Endothelial cell of umbilical vein (primary cell): ENCODE data around the gene FHIT. TPM values are rescaled to one million over a fixed set of nuclear protein-coding genes. Genes with fewer than 3 reads are reported as not detected.

Experiments used
- BruUV-seq: library from RNA; stranded (reverse); fragments of 400-500 nt; replicated peaks from 2 replicates; lab custom pipeline; 2021; lab: Mats Ljungman, UMichigan
- CTCF ChIA-PET: fragments of 300-600, 350-600 bp; sonication (Branson Sonifier 250); formaldehyde crosslinking; loops from one replicate; lab custom pipeline; 2021; ENCODE audit warnings: antibody characterized with exemption, inconsistent platforms; lab: Charles Lee
- POLR2A ChIA-PET: fragments of 300-600, 350-600 bp; sonication (Branson Sonifier 250); formaldehyde crosslinking; loops from one replicate; lab custom pipeline; 2021; ENCODE audit warnings: antibody characterized with exemption, inconsistent platforms; lab: Charles Lee
- DNase-seq: peaks from one replicate; pipeline ENCODE4 v3.0.0-alpha.2; 2011; ENCODE audit warnings: low read depth, low spot score
- FAIRE-seq: peaks from 2 replicates; lab custom pipeline; 2011; peaks lifted over from hg19 to GRCh38; lab: Jason Lieb, UNC
- H2AFZ ChIP-seq: 2 replicates; pipeline ENCODE4 v1.6.0; 2012; ENCODE audit warnings: low read depth, low read length, control low read depth, inconsistent platforms
- H3K27ac ChIP-seq: 2 replicates; pipeline ENCODE4 v1.5.1; 2011; ENCODE audit warnings: low read depth, mild to moderate bottlenecking, control low read depth, low read length, moderate library complexity; ENCODE audit not compliant: insufficient read depth
- H3K27me3 ChIP-seq, 2 experiments: 2 replicates each; pipeline versions ENCODE4 v1.6.0 to v1.6.1; 2011; ENCODE audit warnings: low read length in 2 of 2, mixed read lengths in 1 of 2; ENCODE audit not compliant: control insufficient read depth in 2 of 2, insufficient read depth in 2 of 2
- H3K36me3 ChIP-seq, 2 experiments: 2 replicates in 1 of 2; 3 replicates in 1 of 2; pipeline ENCODE4 v1.5.1; 2011; ENCODE audit warnings: low read length in 2 of 2, mild to moderate bottlenecking in 1 of 2, moderate library complexity in 1 of 2; ENCODE audit not compliant: control insufficient read depth in 2 of 2, insufficient read depth in 2 of 2; ENCODE audit errors: extremely low read depth in 1 of 2
- H3K4me1 ChIP-seq: 3 replicates; pipeline ENCODE4 v1.5.1; 2011; ENCODE audit warnings: mild to moderate bottlenecking, low read length; ENCODE audit not compliant: control insufficient read depth, insufficient read depth; ENCODE audit errors: extremely low read depth
- H3K4me2 ChIP-seq: 2 replicates; pipeline ENCODE4 v1.6.1; 2011; ENCODE audit warnings: low read length, control low read depth, mixed read lengths; ENCODE audit not compliant: insufficient read depth
- H3K4me3 ChIP-seq, 3 experiments: fragments of 200-600 bp in 1 of 3; sonication (generic), shearing (Covaris generic) in 1 of 3; replicated peaks in 1 of 3; 2 replicates each; pipeline ENCODE4 v1.5.1; 2011 to 2016; ENCODE audit warnings: control low read depth in 3 of 3, low read length in 3 of 3, mild to moderate bottlenecking in 2 of 3, inconsistent platforms in 1 of 3, low read depth in 1 of 3, moderate library complexity in 1 of 3; ENCODE audit not compliant: insufficient read depth in 1 of 3
- H3K79me2 ChIP-seq: 2 replicates; pipeline ENCODE4 v1.6.0; 2012; ENCODE audit warnings: low read length, inconsistent platforms; ENCODE audit not compliant: control insufficient read depth, insufficient read depth
- H3K9ac ChIP-seq: replicated peaks from 2 replicates; pipeline ENCODE3; 2011; ENCODE audit warnings: low read length, control low read depth; ENCODE audit not compliant: insufficient read depth; ENCODE audit errors: extremely low read depth
- H3K9me1 ChIP-seq: replicated peaks from 3 replicates; pipeline ENCODE4 v1.6.0; 2011; ENCODE audit warnings: mild to moderate bottlenecking, low read length; ENCODE audit not compliant: control insufficient read depth, insufficient read depth; ENCODE audit errors: extremely low read depth
- H3K9me3 ChIP-seq: replicated peaks from 2 replicates; pipeline ENCODE4 v1.5.1; 2012; ENCODE audit warnings: low read length, inconsistent platforms; ENCODE audit not compliant: control insufficient read depth, insufficient read depth
- H4K20me1 ChIP-seq: replicated peaks from 2 replicates; pipeline ENCODE3; 2011; ENCODE audit warnings: mild to moderate bottlenecking, low read length; ENCODE audit not compliant: control insufficient read depth, insufficient read depth; ENCODE audit errors: extremely low read depth
- EZH2 ChIP-seq: IDR thresholded peaks from 2 replicates; pipeline ENCODE4 v1.6.1; 2012; ENCODE audit warnings: borderline replicate concordance, low read depth, mild to moderate bottlenecking, moderate library complexity, low read length, inconsistent platforms; ENCODE audit not compliant: severe bottlenecking
- FOS ChIP-seq: IDR thresholded peaks from 2 replicates; pipeline ENCODE4 v1.6.1; 2011; ENCODE audit warnings: mild to moderate bottlenecking, low read length, moderate library complexity, borderline replicate concordance; ENCODE audit not compliant: insufficient read depth
- GATA2 ChIP-seq: IDR thresholded peaks from 2 replicates; pipeline ENCODE4 v1.7.0; 2011; ENCODE audit warnings: low read depth, mild to moderate bottlenecking, moderate library complexity, mixed read lengths, low read length; ENCODE audit not compliant: insufficient read length, insufficient read depth
- JUN ChIP-seq: IDR thresholded peaks from 2 replicates; pipeline ENCODE4 v1.6.1; 2011; ENCODE audit warnings: borderline replicate concordance, low read depth; ENCODE audit not compliant: insufficient read length, insufficient read depth
- MYC ChIP-seq: IDR thresholded peaks from one replicate; pipeline ENCODE4 v1.6.1; 2011; ENCODE audit warnings: mild to moderate bottlenecking, low read depth, low read length
- POLR2A ChIP-seq: IDR thresholded peaks from 2 replicates; pipeline ENCODE4 v1.6.1; 2012; ENCODE audit warnings: low read depth, mild to moderate bottlenecking, control low read depth, low read length
- POLR2AphosphoS5 ChIP-seq: IDR thresholded peaks from 2 replicates; pipeline ENCODE4 v1.6.1; 2012; ENCODE audit warnings: low read depth, mild to moderate bottlenecking, control low read depth, low read length, moderate library complexity; ENCODE audit not compliant: insufficient read depth
- dilution Hi-C: fragments of 300-500 bp; cut with MboI; formaldehyde crosslinking; loops from one replicate; pipeline ENCODE4 v1.15.0; 2019; ENCODE audit warnings: low sequenced_read_pairs; ENCODE audit not compliant: extremely low pct_ligation_motif_present
- intact Hi-C: fragments of 100-400 bp; cut with micrococcal nuclease; formaldehyde crosslinking; loops from one replicate; pipeline ENCODE4 v1.10.0; 2022
- polyA plus RNA-seq, 4 experiments: library from polyadenylated mRNA; depleted of rRNA in 3 of 4; stranded (reverse) in 3 of 4; unstranded in 1 of 4; fragments of >200 nt; gene quantifications; 2 replicates each; pipeline versions ENCODE4 v1.2.1 to v1.2.3, GENCODE V29; 2011 to 2012; ENCODE audit warnings: missing spikeins in 1 of 4
- total RNA-seq: library from RNA; stranded (reverse); gene quantifications from 2 replicates; pipeline ENCODE4 v1.2.3, GENCODE V29; 2021
- TF ChIP-seq, protein P1 (sequence below): IDR thresholded peaks from 2 replicates; pipeline ENCODE4 v1.6.1; 2011; ENCODE audit not compliant: insufficient read depth, insufficient read length
- TF ChIP-seq, protein P2 (sequence below), 2 donors: IDR thresholded peaks; 1 replicate in 1 of 2; 2 replicates in 1 of 2; pipeline ENCODE4 v1.5.1; 2011; ENCODE audit warnings: low read length in 2 of 2, mild to moderate bottlenecking in 2 of 2, moderate library complexity in 2 of 2, control low read depth in 1 of 2, inconsistent platforms in 1 of 2, low read depth in 1 of 2; ENCODE audit not compliant: insufficient read depth in 1 of 2; ENCODE audit errors: extremely low read depth in 1 of 2

Gene FHIT
- total and polyA plus RNA-seq, 2 donors (not counting 3 experiments of a cell fraction or from before 2014, with no cell fraction given), result 0.47 to 2.2 TPM

DNA sequence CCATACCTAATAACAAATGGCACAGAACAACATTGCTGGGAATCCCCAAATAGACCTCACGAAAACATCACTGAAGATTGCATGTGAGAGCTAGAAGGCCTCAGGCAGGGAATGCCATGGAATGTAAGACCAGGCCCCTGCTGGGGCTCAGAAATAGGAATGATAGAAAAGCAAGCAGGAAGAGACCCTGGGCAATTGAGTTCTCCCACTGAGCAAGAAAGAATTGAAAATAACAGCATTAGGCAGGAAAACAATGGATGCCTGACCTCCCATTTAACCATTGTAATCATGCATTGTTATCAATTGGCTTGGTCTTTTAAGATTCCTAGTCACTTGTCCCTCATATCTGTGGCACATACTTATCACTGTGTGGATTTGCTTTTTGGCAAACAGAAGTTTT lies 581.6 kb downstream of the FHIT start:
- H3K9me1 ChIP-seq, result no peaks in the 10 kb centered on the region
- H3K9me3 ChIP-seq, result peaks cover 3% of the 10 kb centered on the region
- no TSS peak for BruUV-seq
- dilution Hi-C loops, result no loop called here
- no peaks in the 10 kb centered on the region for H3K79me2 ChIP-seq
- CTCF ChIA-PET, result no interaction called here
- H3K4me1 ChIP-seq, result no peaks in the 10 kb centered on the region
- H2AFZ ChIP-seq, result no peak overlapping the region
- H3K4me2 ChIP-seq, result no peak overlapping the region
- TF ChIP-seq JUN (no peak), POLR2A (no peak), MYC (no peak), EZH2 (no peak), GATA2 (no peak), POLR2AphosphoS5 (no peak), FOS (no peak)
- TF ChIP-seq, protein P1, sequence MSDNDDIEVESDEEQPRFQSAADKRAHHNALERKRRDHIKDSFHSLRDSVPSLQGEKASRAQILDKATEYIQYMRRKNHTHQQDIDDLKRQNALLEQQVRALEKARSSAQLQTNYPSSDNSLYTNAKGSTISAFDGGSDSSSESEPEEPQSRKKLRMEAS, result no peak
- TF ChIP-seq, protein P2, sequence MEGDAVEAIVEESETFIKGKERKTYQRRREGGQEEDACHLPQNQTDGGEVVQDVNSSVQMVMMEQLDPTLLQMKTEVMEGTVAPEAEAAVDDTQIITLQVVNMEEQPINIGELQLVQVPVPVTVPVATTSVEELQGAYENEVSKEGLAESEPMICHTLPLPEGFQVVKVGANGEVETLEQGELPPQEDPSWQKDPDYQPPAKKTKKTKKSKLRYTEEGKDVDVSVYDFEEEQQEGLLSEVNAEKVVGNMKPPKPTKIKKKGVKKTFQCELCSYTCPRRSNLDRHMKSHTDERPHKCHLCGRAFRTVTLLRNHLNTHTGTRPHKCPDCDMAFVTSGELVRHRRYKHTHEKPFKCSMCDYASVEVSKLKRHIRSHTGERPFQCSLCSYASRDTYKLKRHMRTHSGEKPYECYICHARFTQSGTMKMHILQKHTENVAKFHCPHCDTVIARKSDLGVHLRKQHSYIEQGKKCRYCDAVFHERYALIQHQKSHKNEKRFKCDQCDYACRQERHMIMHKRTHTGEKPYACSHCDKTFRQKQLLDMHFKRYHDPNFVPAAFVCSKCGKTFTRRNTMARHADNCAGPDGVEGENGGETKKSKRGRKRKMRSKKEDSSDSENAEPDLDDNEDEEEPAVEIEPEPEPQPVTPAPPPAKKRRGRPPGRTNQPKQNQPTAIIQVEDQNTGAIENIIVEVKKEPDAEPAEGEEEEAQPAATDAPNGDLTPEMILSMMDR (IDR thresholded peaks at IDR 0.05; ENCODE audit: extremely low read depth in 1 of 2, insufficient read depth in 1 of 2, low read depth in 1 of 2, low read length in 2 of 2), result no peak
- no peaks in the 10 kb centered on the region for H3K27me3 ChIP-seq
- H3K4me3 ChIP-seq, result no peak overlapping the region
- H3K27ac ChIP-seq, result no peak overlapping the region
- H3K9ac ChIP-seq, result no peak overlapping the region
- H4K20me1 ChIP-seq, result no peaks in the 10 kb centered on the region
- intact Hi-C loops, result no loop called here
- DNase-seq (no peak), FAIRE-seq (no peak)
- H3K36me3 ChIP-seq, result no peaks in the 10 kb centered on the region
- POLR2A ChIA-PET, result no interaction called here
